Measurements from ENCODE around the gene RNF145.

RNF145 gene

GRCh38 chr5:159199780-159200179 lies 9.6 kb downstream of the RNF145 start:
- in situ Hi-C loops (cut with HindIII; ENCODE audit: low sequenced_read_pairs), result no loop called here
- no peak for DNase-seq (ENCODE audit: low read depth)
- H3K4me3 ChIP-seq (ENCODE audit: low read depth, low read length), result no peak overlapping the region
- TF ChIP-seq, protein P1, sequence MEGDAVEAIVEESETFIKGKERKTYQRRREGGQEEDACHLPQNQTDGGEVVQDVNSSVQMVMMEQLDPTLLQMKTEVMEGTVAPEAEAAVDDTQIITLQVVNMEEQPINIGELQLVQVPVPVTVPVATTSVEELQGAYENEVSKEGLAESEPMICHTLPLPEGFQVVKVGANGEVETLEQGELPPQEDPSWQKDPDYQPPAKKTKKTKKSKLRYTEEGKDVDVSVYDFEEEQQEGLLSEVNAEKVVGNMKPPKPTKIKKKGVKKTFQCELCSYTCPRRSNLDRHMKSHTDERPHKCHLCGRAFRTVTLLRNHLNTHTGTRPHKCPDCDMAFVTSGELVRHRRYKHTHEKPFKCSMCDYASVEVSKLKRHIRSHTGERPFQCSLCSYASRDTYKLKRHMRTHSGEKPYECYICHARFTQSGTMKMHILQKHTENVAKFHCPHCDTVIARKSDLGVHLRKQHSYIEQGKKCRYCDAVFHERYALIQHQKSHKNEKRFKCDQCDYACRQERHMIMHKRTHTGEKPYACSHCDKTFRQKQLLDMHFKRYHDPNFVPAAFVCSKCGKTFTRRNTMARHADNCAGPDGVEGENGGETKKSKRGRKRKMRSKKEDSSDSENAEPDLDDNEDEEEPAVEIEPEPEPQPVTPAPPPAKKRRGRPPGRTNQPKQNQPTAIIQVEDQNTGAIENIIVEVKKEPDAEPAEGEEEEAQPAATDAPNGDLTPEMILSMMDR (IDR thresholded peaks at IDR 0.05; ENCODE audit: low read depth, low read length, missing control alignments), result no peak

GRCh38 chr5:159199225-159199624 lies 10.1 kb downstream of the RNF145 start:
- no peak overlapping the region for H3K4me3 ChIP-seq (ENCODE audit: low read depth, low read length)
- no peak for DNase-seq (ENCODE audit: low read depth)
- TF ChIP-seq, protein P1 (IDR thresholded peaks at IDR 0.05; ENCODE audit: low read depth, low read length, missing control alignments), result no peak
- in situ Hi-C loops (cut with HindIII; ENCODE audit: low sequenced_read_pairs), result no loop called here

GRCh38 chr5:159198063-159199036 lies 11.0 kb downstream of the RNF145 start:
- H3K4me3 ChIP-seq (ENCODE audit: low read depth, low read length), result no peak overlapping the region
- TF ChIP-seq, protein P1 (IDR thresholded peaks at IDR 0.05; ENCODE audit: low read depth, low read length, missing control alignments), result no peak
- in situ Hi-C loops (cut with HindIII; ENCODE audit: low sequenced_read_pairs), result no loop called here
- no peak for DNase-seq (ENCODE audit: low read depth)

DNA sequence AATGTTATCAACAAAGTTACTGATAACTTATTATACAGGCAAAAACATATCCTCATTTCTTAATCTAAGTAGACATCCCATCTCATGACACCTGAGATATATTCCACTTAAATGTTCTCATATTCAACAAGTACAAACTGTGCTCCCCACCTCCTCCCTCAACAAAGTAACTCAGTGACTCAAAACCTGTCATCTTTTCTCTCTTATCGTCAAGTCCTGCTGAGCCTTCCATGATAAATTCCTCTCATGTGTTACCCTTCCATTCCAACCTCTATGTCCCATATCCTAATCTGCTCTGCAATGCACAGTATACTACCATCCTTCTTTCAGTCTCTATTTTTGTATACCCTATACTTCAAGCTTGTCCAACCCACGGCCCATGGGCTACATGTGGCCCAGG lies 13.6 kb downstream of the RNF145 start:
- DNase-seq (ENCODE audit: low read depth), result no peak
- in situ Hi-C loops (cut with HindIII; ENCODE audit: low sequenced_read_pairs), result no loop called here

DNA sequence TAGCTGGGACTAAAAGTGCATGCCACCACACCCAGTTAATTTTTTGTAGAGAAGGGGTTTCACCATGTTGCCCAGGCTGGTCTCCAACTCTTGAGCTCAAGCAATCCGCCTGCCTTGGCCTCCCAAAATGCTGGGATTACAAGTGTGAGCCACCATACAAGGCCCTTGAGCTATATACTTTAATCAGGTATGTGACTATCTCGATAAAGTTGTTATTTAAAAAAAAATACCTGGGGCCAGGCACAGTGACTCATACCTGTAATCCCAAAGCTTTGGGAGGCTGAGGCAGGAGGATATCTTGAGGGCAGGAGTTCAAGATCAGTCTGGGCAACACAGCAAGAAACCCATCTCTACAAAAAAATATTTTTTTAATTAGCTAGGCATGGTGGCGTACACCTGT lies 19.2 kb downstream of the RNF145 start:
- no peak overlapping the region for H3K4me3 ChIP-seq (ENCODE audit: low read depth, low read length)
- TF ChIP-seq, protein P1 (IDR thresholded peaks at IDR 0.05; ENCODE audit: low read depth, low read length, missing control alignments), result no peak
- in situ Hi-C loops (cut with HindIII; ENCODE audit: low sequenced_read_pairs), result no loop called here
- no peak for DNase-seq (ENCODE audit: low read depth)

More for the DNA sequence above, 13.6 kb downstream of the RNF145 start:
- no peak overlapping the region for H3K4me3 ChIP-seq (ENCODE audit: low read depth, low read length)
- TF ChIP-seq, protein P1 (IDR thresholded peaks at IDR 0.05; ENCODE audit: low read depth, low read length, missing control alignments), result no peak

- in situ Hi-C loops (cut with HindIII; ENCODE audit: low sequenced_read_pairs), result no loop called here
- H3K4me3 ChIP-seq (ENCODE audit: low read depth, low read length), result no peak overlapping the region
- DNase-seq (ENCODE audit: low read depth), result no peak
- TF ChIP-seq, protein P1 (IDR thresholded peaks at IDR 0.05; ENCODE audit: low read depth, low read length, missing control alignments), result no peak
These were observed 20.0 kb downstream of the RNF145 start for GRCh38 chr5:159189310-159189709.

Measured in astrocyte of the cerebellum (primary cell).